ENCODE data around the gene AHNAK.

Gene AHNAK

GRCh38 chr11:62494246-62494645 is 52.4 kb downstream of the AHNAK start:
- DNase-seq (ENCODE audit: low spot score) = no peak

- no peak for DNase-seq (ENCODE audit: low spot score)
Observed at GRCh38 chr11:62493801-62494200, 52.8 kb downstream of the AHNAK start.

- no peak for DNase-seq (ENCODE audit: low spot score)
Observed at GRCh38 chr11:62492586-62492985, 54.0 kb downstream of the AHNAK start.

- no peak for DNase-seq (ENCODE audit: low spot score)
Observed at GRCh38 chr11:62491571-62492329, 54.9 kb downstream of the AHNAK start.

- DNase-seq (ENCODE audit: low spot score) = no peak
Observed at GRCh38 chr11:62489204-62489603, 57.4 kb downstream of the AHNAK start.

GRCh38 chr11:62487738-62488551 is 58.7 kb downstream of the AHNAK start:
- no peak for DNase-seq (ENCODE audit: low spot score)

- no peak for DNase-seq (ENCODE audit: low spot score)
Observed at GRCh38 chr11:62487136-62487535, 59.5 kb downstream of the AHNAK start.

- no peak for DNase-seq (ENCODE audit: low spot score)
Observed at GRCh38 chr11:62484352-62484751, 62.3 kb downstream of the AHNAK start.

- no peak for DNase-seq (ENCODE audit: low spot score)
Observed at GRCh38 chr11:62482753-62483152, 63.9 kb downstream of the AHNAK start.

- DNase-seq (ENCODE audit: low spot score) = no peak
Observed at GRCh38 chr11:62479631-62480201, 66.9 kb downstream of the AHNAK start.

- no peak for DNase-seq (ENCODE audit: low spot score)
Observed at GRCh38 chr11:62477927-62478326, 68.7 kb downstream of the AHNAK start.

- no peak for DNase-seq (ENCODE audit: low spot score)
Observed at GRCh38 chr11:62472063-62472884, 74.3 kb downstream of the AHNAK start.

- DNase-seq (ENCODE audit: low spot score) = no peak
Observed at GRCh38 chr11:62471603-62472002, 75.0 kb downstream of the AHNAK start.

GRCh38 chr11:62468577-62468976 is 78.0 kb downstream of the AHNAK start:
- DNase-seq (ENCODE audit: low spot score) = no peak

GRCh38 chr11:62466444-62466843 is 80.2 kb downstream of the AHNAK start:
- no peak for DNase-seq (ENCODE audit: low spot score)

- no peak for DNase-seq (ENCODE audit: low spot score)
Observed at GRCh38 chr11:62464655-62465054, 82.0 kb downstream of the AHNAK start.

- DNase-seq (ENCODE audit: low spot score) = no peak
Observed at GRCh38 chr11:62463121-62463542, 83.5 kb downstream of the AHNAK start.

- no peak for DNase-seq (ENCODE audit: low spot score)
Observed at GRCh38 chr11:62462508-62462892, 84.1 kb downstream of the AHNAK start.

GRCh38 chr11:62461740-62462507 is 84.7 kb downstream of the AHNAK start:
- DNase-seq (ENCODE audit: low spot score) = no peak

- no peak for DNase-seq (ENCODE audit: low spot score)
Observed at GRCh38 chr11:62459080-62459479, 87.5 kb downstream of the AHNAK start.

GRCh38 chr11:62458212-62459002 is 88.2 kb downstream of the AHNAK start:
- DNase-seq (ENCODE audit: low spot score) = no peak

Data from HuH-7.5 (cell line).